ENCODE measurements around the gene NCS1. TPM values are rescaled to one million over a fixed set of nuclear protein-coding genes. Genes with fewer than 3 reads are reported as not detected.

Gene NCS1
- total RNA-seq, 2 donors from 2014 or later: 19.1 to 28.5 TPM

- Histone ChIP-seq H3K27me3 (replicated peaks; ENCODE audit: insufficient read depth) (peaks cover 17% of the 10 kb centered on the region), H3K4me3 (no peak overlapping the region), H3K4me1 (replicated peaks) (peaks cover 10% of the 10 kb centered on the region), H3K36me3 (no peaks in the 10 kb centered on the region), H3K9me3 (no peaks in the 10 kb centered on the region), H3K27ac (no peak overlapping the region)
- DNase-seq (ENCODE audit: low spot score): no peak
- intact Hi-C loops (cut with DNase I): loop anchor here (5.0 kb wide), 1 partner anchor 78 kb away; no protein-coding TSS in a partner anchor
- no peak for TF ChIP-seq CTCF (IDR thresholded peaks at IDR 0.05)
- TF ChIP-seq POLR2A (IDR thresholded peaks at IDR 0.05): no peak
- TF ChIP-seq POLR2AphosphoS5 (IDR thresholded peaks at IDR 0.05): no peak
- 68% methylated on average over 17 of the region's 18 CpGs for WGBS
Observed at GRCh38 chr9:130264414-130265350, 92.5 kb downstream of the NCS1 start.

- Histone ChIP-seq H3K4me1 (replicated peaks) (peaks cover 10% of the 10 kb centered on the region), H3K9me3 (no peaks in the 10 kb centered on the region), H3K4me3 (peak within 1 kb of the TSS; percentile 14 to 18), H3K27me3 (replicated peaks; ENCODE audit: insufficient read depth) (peaks cover 17% of the 10 kb centered on the region), H3K27ac (peak within 1 kb of the TSS in 1 of 2 donors; percentile 30), H3K36me3 (no peaks in the 10 kb centered on the region)
- intact Hi-C loops (cut with DNase I): loop anchor here (5.0 kb wide), 1 partner anchor 77 kb away; no protein-coding TSS in a partner anchor
- TF ChIP-seq POLR2AphosphoS5 (IDR thresholded peaks at IDR 0.05): no peak
- no peak for TF ChIP-seq POLR2A (IDR thresholded peaks at IDR 0.05)
- TF ChIP-seq CTCF (IDR thresholded peaks at IDR 0.05): no peak
- no peak for DNase-seq (ENCODE audit: low spot score)
- WGBS: 1% methylated on average over 43 of the region's 89 CpGs
Observed at GRCh38 chr9:130265431-130266235, 93.4 kb downstream of the NCS1 start, which contains the start of gene HMCN2. TSS of gene HMCN2 (plus strand) at chr9:130265760. CDS start at chr9:130265879, 119 bp downstream.

GRCh38 chr9:130266236-130267098 lies 94.3 kb downstream of the NCS1 start:
- Histone ChIP-seq H3K9me3 (no peaks in the 10 kb centered on the region), H3K36me3 (no peaks in the 10 kb centered on the region), H3K27ac (peak overlapping the region in 1 of 2 donors; percentile 30), H3K27me3 (replicated peaks; ENCODE audit: insufficient read depth) (peaks cover 17% of the 10 kb centered on the region), H3K4me1 (replicated peaks) (peaks cover 4% of the 10 kb centered on the region), H3K4me3 (peak overlapping the region; percentile 14 to 18)
- 51% methylated on average over 31 of the region's 41 CpGs for WGBS
- TF ChIP-seq POLR2AphosphoS5 (IDR thresholded peaks at IDR 0.05) (no peak), CTCF (IDR thresholded peaks at IDR 0.05) (no peak), POLR2A (IDR thresholded peaks at IDR 0.05) (no peak)
- DNase-seq (ENCODE audit: low spot score): no peak
- intact Hi-C loops (cut with DNase I): loop anchor here (5.0 kb wide), 1 partner anchor 76 kb away; no protein-coding TSS in a partner anchor

- no peak for DNase-seq (ENCODE audit: low spot score)
- H3K36me3 ChIP-seq: no peaks in the 10 kb centered on the region
- 88% methylated on average over 5 of the region's 5 CpGs for WGBS
- peak overlapping the region in 1 of 2 donors; percentile 38 for H3K27ac ChIP-seq
- no peak overlapping the region for H3K4me3 ChIP-seq
- no peaks in the 10 kb centered on the region for H3K9me3 ChIP-seq
- peaks cover 17% of the 10 kb centered on the region for H3K27me3 ChIP-seq (replicated peaks; ENCODE audit: insufficient read depth)
- TF ChIP-seq CTCF (IDR thresholded peaks at IDR 0.05): no peak
- TF ChIP-seq POLR2A (IDR thresholded peaks at IDR 0.05): no peak
- TF ChIP-seq POLR2AphosphoS5 (IDR thresholded peaks at IDR 0.05): no peak
- intact Hi-C loops (cut with DNase I): loop anchor here (5.0 kb wide), 1 partner anchor 74 kb away; no protein-coding TSS in a partner anchor
- H3K4me1 ChIP-seq (replicated peaks): peaks cover 4% of the 10 kb centered on the region
Observed at GRCh38 chr9:130267930-130268329, 95.7 kb downstream of the NCS1 start.

Data from prostate gland (tissue), 2 donors.